ENCODE measurements around the gene ALKAL2.

ALKAL2 gene

DNA sequence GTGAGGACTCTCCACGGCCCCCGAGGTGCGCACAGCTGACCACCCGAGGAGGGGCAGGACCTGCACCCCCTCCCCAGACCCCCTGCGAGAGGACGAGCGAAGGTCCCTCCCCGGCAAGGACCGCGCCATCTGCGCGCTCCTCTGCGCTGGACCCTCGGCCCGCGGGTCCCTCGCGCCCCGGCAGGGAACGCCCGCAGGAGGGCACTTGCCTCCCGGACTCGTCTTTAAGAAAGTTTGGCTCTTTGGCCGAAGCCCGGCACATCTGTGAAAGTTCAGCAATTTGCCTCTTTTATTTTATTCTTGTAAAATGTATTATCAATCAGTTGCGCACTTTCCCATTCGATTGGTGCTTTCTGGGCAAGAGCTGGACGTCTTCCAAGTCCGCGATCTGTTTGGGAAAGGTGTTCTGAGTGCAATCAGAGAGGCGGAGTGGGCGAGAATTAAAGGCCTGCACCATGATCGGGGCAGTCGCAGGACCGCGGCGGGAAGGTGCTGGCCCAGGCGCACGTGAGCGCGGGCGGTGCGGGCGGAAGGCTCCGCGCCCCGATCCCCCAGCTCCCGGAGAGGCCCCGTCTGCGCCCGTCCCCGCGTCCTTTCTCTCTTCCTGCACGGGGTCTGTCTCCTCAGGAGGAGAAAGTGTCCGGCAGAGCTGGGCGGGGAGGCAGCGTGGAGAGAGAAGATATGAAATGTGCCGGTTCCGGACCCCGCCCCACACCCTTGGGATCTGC lies 1.6 kb upstream of the ALKAL2 start:
- DNase-seq: peak; percentile 5

DNA sequence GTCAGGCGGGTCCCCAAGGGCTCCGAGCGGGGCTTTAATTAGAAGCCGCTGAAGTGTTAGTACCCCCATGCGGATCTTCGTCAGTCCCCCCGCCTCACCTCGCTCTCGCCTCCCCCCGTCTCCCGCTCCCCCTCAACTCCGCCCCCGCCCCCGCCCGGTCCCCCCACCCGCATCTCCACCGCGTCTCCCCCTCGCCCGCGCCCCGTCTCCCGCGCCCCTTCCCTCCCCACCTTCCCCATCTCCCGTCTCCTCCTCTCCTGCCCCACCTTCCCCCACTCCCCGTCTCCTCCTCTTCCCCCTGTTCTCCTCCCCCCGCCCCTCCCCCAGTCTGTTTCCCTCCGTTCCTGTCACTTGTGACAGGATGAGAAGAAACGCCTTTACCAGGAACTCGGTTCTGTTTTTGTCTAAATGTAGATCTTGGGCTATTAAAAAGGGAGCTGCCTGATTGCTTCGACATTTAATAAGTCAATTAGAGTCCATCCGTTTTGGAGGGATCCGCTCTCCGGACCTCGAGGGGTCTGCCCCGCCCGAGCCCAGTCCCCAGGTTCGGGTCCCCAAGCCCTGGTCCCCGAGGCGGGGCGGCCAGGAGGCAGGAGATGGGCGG lies 969 bp upstream of the ALKAL2 start:
- DNase-seq: no peak

- peak; percentile 13 for DNase-seq
Measured at GRCh38 chr2:287471-287885, 413 bp downstream of the ALKAL2 start.

GRCh38 chr2:286774-287392 lies 1.0 kb downstream of the ALKAL2 start:
- peak; percentile 40 for DNase-seq

DNA sequence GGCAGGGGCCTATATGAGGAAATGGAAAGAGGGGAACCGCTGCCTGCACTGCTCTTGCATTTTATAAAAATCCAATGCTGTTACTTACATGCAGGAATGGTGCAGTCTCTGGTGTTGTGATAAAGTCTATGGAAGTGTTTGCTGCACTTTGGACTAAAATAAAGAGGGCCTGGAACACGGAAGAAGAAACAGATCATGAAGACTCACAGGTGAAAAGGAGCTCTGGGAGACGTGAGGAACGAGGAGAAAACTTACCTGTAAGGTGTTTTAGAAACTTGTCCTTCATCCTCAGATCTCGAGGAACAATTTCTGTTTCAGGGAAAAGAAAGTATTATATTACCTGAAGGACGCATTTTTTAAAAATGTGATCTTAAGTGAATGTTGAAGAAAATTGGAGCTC lies 1.9 kb downstream of the ALKAL2 start:
- DNase-seq: no peak

DNA sequence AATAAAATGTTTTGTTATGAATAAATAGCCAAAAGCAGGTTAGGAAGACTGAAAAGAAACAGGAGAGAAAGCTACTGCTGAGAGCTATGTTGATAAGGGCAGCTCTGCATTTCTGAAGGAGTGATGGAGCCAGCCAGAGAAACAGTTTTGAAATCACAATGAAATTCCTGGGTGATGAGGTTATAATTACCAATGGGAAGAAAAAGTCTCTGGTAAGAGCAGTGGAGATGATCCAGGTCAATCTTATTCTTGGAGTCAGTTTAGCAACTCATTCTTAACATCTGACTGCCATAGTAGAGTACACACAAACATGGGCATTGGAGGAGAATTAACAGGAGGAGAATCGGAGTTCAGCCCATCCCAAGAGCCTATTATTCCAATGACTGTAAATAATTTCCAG lies 2.4 kb downstream of the ALKAL2 start:
- DNase-seq: no peak

- no peak for DNase-seq
Measured at GRCh38 chr2:284896-285492, 2.9 kb downstream of the ALKAL2 start.

- no peak for DNase-seq
Measured at GRCh38 chr2:283996-284794, 3.7 kb downstream of the ALKAL2 start.

GRCh38 chr2:282371-283263 lies 5.3 kb downstream of the ALKAL2 start:
- no peak for DNase-seq

- DNase-seq: no peak
Measured at GRCh38 chr2:281381-281780, 6.5 kb downstream of the ALKAL2 start.

GRCh38 chr2:280650-281110 lies 7.2 kb downstream of the ALKAL2 start:
- DNase-seq: no peak

GRCh38 chr2:279956-280649 lies 7.8 kb downstream of the ALKAL2 start:
- no peak for DNase-seq

- DNase-seq: no peak
Measured at GRCh38 chr2:279366-279765, 8.5 kb downstream of the ALKAL2 start.

DNA sequence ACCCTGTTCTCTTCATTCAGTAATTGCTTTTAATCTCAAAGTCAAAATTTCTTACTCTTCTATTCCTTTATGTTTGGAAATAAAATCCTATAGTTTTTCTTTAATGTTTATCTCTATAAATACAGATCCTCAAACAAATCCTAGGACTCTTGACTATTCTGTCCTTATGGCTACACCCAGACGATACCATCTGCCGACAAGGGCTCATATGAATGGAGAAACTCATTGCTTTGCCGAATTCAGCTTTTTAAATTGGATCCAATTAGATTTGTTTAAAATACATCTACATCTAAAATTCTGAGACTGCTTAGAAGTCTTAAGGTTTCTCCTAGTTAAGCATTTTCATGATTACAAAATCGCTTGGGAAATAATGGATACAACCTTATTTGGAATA lies 9.0 kb downstream of the ALKAL2 start:
- DNase-seq: no peak

- no peak for DNase-seq
Measured at GRCh38 chr2:278312-278926, 9.5 kb downstream of the ALKAL2 start.

DNA sequence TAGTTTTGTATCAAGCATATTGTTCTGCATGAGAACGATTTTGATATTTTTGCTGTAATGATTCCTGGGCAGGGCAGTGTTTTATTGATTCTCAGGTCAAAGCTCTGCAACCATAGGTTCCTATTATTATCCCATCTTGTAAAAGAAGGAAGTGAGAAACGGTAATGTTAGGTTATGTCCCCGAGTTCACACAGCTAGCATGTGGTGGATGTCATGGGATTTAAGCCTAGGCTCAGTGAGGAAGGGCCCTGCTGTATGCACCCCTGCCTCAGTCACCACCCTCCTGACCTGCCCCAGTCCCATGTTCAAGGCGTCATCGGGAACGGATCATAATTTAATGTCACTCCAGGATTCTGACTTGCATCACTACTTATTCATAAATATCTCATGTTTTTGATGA lies 12.4 kb downstream of the ALKAL2 start:
- peak; percentile 39 for DNase-seq

DNA sequence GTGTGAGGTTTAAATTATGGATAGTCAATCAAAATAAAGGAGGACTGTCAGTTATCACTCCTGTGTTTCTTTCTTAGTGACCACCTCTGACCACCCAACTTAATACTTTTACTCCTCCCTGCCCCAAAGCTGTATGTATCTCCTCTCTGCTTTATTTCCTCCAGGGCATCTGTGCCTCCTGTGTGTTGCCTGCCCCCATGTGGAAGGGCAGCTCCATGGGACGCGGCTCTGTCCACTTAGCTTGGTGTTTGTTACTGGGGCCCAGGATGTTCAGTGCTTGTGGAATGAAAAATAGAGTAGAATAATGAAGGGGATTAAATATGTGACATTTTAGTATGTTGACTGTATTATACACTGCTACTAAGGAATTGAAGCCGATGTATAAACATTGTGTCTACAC lies 13.4 kb downstream of the ALKAL2 start:
- no peak for DNase-seq

DNA sequence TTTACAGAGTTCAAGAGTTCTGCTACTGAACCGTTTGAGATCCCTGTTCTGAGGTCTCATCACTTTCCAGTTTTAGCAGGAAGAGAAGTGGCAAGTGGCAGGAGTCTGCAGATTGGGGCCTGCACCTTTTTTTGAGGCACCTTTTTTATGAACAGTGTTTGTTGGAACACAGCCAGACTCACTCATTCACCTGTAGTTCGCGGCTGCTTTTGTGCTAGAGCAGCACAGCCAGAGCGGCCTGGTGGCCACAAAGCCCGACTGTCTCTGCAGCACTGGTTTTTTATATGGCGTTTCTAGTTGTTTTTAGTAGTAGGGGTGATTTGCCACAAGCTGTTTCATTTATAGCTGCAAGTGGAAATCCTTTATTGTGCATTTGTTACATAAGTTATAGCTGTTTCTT lies 14.6 kb downstream of the ALKAL2 start:
- no peak for DNase-seq

DNA sequence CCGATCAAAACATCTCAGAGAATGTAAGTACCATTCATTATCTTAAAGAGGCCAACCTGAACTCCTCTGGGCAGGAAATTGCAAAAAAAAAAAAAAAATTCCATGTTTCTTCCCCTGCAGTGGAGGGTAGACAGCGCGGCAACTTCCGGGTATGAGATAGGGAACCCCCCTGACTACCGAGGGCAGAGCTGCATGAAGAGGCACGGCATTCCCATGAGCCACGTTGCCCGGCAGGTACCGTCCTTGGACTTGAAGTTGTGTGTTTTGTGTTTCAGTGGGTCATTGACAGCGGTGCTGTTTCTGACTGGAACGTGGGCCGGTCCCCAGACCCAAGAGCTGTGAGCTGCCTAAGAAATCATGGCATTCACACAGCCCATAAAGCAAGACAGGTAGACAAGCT lies 16.0 kb downstream of the ALKAL2 start:
- no peak for DNase-seq

DNA sequence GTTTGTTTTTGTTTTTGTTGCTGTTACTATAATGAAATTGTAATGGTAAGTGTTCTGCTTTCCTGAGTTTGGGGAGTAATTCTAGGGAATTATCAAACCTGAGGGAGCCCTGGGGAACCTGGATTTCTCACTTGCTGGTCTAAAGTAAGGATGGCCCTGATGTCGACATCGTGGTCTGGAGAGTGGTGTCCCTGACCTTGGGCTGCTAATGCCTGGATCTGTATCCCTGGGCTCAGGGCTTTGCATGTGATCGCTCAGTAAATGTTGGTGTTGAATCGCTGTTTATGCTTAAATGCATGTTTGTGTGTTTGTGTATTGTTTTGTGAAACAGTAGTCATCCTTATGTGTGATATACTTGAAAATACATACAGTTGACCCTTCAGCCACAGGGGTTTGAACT lies 17.0 kb downstream of the ALKAL2 start:
- no peak for DNase-seq

All from suppressor macrophage treated with lipopolysaccharide for 4 hours (primary cell).